HG02678 (cell line): ENCODE results near the gene HSPA9.

ENCODE experiments used
- ATAC-seq: cut with Tn5 transposase; IDR thresholded peaks from one replicate; pipeline ENCODE4 v1.9.1; 2021; ENCODE audit warnings: mild to moderate bottlenecking, moderate library complexity; ENCODE audit not compliant: unreplicated experiment

Gene HSPA9

GRCh38 chr5:138596105-138596881 lies 21.1 kb upstream of the HSPA9 start:
- no peak for ATAC-seq

- no peak for ATAC-seq
Measured at GRCh38 chr5:138595180-138595795, 20.1 kb upstream of the HSPA9 start.

GRCh38 chr5:138594305-138595058 lies 19.3 kb upstream of the HSPA9 start:
- no peak for ATAC-seq

GRCh38 chr5:138588013-138588788 lies 13.0 kb upstream of the HSPA9 start:
- ATAC-seq, result no peak

DNA sequence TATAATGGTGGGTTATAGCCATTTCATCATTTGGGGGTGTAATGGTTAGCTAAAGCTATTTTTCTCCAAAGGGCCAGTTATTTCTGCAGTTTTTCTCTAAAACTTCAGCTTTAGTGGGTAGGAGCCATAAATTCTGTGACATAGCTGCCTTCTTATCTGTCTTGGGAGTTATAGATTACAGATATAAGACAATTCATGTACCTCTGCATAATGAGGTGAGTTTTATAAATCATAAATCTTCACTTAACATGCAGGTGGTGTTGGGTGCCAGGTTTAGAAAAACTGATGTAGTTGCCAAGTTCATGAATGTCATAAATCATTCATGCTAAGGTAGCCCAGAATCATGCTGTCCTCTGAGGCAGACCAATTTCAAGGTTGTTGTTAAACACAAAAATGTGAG lies 10.0 kb upstream of the HSPA9 start:
- no peak for ATAC-seq

GRCh38 chr5:138583984-138584637 lies 8.9 kb upstream of the HSPA9 start:
- ATAC-seq, result no peak

DNA sequence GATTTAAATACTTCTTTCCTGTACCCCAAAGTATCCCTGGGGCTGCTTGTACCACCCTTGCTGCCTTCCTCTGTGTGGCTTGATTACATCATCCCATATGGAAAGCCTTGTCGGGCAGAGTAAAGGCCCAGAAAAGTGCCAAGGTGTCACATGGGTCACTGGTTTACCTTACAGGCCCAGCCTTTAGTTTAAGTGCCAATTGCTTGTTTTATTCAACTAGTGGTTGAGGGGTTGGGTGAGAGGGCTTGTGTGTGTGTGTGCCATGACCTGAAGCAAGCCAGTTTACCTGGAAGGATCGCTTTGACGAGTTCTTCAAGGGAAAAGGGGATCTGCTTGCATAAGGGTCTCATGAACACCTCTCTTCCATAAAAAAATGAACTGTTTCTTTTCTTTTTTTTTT lies 7.8 kb upstream of the HSPA9 start:
- no peak for ATAC-seq

DNA sequence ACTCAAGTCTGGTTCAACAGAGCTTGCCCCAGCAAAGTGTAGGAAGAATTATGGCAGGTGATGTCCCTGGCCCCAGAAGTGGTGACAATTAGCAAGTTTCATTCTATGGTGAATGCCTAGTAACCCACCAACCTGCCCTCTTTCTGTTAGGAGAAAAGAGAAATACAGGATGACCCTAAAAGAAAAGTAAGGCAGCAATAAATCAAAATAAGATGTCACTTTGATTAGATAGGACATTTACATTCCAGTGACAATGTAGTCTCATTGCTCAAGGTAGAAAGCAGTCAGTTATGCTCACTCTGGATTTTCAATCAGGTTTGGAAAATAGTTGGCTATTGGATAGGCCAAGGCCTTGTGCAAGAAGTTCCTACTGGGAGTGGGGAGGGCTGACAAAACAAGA lies 5.6 kb upstream of the HSPA9 start:
- ATAC-seq, result no peak

- ATAC-seq, result no peak
Measured at GRCh38 chr5:138580001-138580400, 4.8 kb upstream of the HSPA9 start.

DNA sequence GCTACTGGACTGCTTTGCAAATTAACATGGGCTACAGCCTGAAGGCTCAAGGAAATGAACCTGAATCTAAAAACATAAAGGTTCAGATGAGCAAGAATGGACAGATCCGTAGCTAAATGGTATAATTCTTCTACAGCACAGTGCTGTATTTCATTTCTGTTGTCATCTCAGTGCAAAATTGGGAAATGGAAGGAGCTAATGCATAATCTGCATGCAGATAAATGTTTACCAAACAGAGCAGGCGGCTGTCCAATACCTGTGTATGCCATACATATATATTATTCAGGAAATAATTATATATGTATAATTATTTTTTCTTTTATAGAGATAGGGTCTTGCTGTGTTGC lies 4.3 kb upstream of the HSPA9 start:
- ATAC-seq, result no peak

GRCh38 chr5:138577452-138577851 lies 2.3 kb upstream of the HSPA9 start:
- ATAC-seq, result no peak

GRCh38 chr5:138574744-138575193 lies 432 bp downstream of the HSPA9 start:
- ATAC-seq, result no peak

- ATAC-seq, result no peak
Measured at GRCh38 chr5:138573949-138574670, 1.1 kb downstream of the HSPA9 start.

GRCh38 chr5:138573223-138573622 lies 2.0 kb downstream of the HSPA9 start:
- ATAC-seq, result no peak

DNA sequence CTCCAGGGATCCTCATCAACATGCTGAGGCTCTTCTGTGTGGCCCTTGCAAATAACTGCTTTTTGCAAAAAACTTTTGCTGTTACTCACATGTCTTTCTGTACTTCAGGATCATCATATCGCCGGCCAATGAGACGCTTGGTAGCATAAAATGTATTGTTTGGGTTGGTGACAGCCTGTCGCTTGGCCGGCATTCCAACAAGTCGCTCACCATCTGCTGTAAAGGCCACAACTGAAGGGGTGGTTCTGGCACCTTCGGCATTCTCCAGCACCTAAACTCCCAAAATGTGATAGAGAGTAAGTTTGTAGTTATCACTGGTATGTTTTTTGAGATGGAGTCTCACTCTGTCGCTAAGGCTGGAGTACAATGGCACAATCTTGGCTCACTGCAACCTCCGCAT lies 4.3 kb downstream of the HSPA9 start:
- ATAC-seq, result no peak

DNA sequence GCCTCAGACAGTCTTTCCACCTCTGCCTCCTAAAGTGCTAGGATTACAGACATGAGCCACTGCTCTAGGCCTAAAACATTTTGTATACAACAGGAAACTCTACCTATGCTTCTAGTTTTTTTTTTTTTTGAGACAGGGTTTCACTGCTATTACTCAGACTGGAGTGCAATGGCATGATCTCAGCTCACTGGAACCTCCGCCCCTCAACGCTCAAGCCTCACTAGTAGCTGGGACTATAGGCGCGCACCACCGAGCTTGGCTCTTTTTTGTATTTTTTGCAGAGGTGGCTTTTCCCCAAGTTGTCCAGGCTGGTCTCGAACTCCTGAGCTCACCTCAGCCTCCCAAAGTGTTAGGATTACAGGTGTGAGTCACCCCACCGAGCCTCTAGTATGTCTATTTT lies 5.4 kb downstream of the HSPA9 start:
- no peak for ATAC-seq

DNA sequence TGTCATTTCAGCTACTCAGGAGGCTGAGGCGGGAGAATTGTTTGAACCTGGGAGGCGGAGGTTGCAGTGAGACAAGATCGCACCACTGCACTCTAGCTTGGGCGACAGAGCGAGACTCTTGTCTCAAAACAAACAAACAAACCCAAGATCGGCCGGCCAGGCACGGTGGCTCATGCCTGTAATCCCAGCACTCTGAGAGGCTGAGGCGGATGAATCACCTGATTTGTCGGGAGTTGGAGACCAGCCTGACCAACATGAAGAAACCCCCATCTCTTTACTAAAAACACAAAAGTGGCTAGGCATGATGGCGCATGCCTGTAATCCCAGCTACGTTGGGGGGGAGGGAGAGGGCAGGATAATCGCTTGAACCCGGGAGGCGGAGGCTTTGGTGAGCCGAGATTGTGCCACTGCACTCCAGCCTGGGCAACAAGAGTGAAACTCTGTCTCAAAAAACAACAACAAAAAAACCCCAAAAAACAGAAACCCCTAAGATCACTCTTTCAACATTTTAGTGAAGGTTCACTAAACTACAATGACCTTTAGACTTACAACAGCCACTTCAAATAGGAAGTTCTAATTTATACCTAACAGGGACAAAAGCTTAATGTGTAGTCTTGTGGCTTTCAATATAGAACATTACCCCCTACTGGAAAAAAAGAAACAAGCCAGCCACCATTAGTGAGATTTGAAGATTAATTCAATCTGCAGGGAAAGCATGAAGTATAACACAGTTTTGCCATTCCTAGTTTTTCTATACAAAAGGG lies 7.0 kb downstream of the HSPA9 start:
- no peak for ATAC-seq

GRCh38 chr5:138566792-138567191 lies 8.4 kb downstream of the HSPA9 start:
- ATAC-seq, result no peak

DNA sequence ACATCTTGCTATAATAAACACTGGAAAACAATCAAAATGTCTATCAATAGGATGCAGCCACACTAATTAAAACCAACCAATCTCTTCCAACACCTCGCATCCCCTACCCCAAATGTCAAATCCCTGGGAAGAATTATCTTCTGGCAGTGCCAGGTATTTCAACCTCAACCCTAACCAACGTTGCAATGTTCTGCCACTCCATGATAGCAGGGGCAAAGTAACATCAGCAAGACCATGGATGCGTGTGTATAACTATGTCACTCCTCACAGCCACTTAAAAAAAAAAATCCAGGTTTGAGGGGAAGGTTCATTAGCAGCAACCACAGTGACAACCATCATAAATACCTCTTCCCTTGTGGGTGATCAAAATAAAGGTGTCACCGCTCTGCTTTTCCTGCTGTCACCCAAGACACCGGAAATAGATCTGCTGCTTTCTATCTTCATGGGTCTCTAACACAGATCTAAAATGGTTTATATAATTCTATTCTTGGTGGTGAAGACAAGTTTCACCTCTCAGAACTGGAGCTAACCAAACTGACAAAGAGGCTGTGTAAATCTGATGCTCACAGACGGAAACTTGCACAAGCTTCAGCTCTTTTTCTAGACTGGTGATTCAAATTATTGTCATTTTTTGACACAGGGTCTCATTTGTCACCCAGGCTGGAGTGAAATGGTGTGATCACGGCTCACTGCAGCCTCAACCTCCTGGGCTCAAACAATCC lies 9.9 kb downstream of the HSPA9 start:
- ATAC-seq, result no peak
